ENCODE data around the gene ELAVL4. TPM values are rescaled to one million over a fixed set of nuclear protein-coding genes. Genes with fewer than 3 reads are reported as not detected.
A peak's percentile ranks its signal among the peaks of the same experiment; 100 is the strongest.

ELAVL4 gene
- total RNA-seq, 1 donor from 2014 or later, result 477 TPM

- peaks cover 2% of the 10 kb centered on the region for H3K27me3 Mint-ChIP-seq (ENCODE audit: unreplicated experiment)
- H3K36me3 Mint-ChIP-seq (ENCODE audit: unreplicated experiment), result no peaks in the 10 kb centered on the region
- peaks cover 5% of the 10 kb centered on the region for H3K9me3 Mint-ChIP-seq (ENCODE audit: unreplicated experiment)
- no peak overlapping the region for H3K4me3 Mint-ChIP-seq (ENCODE audit: unreplicated experiment)
- DNase-seq, result no peak
- H3K27ac Mint-ChIP-seq (ENCODE audit: unreplicated experiment), result no peak overlapping the region
- peaks cover 21% of the 10 kb centered on the region for H3K4me1 Mint-ChIP-seq (ENCODE audit: low read depth, unreplicated experiment)
- no peak for TF ChIP-seq CTCF (IDR thresholded peaks at IDR 0.05; ENCODE audit: partially characterized antibody, unreplicated experiment)
Observed at GRCh38 chr1:50148142-50148923, 39.6 kb downstream of the ELAVL4 start.

- no peak for TF ChIP-seq CTCF (IDR thresholded peaks at IDR 0.05; ENCODE audit: partially characterized antibody, unreplicated experiment)
- H3K36me3 Mint-ChIP-seq (ENCODE audit: unreplicated experiment), result peaks cover 6% of the 10 kb centered on the region
Observed at GRCh38 chr1:50152236-50152635, 43.5 kb downstream of the ELAVL4 start.

GRCh38 chr1:50155541-50155940 is 46.8 kb downstream of the ELAVL4 start:
- no peak for TF ChIP-seq CTCF (IDR thresholded peaks at IDR 0.05; ENCODE audit: partially characterized antibody, unreplicated experiment)
- DNase-seq, result no peak
- H3K4me1 Mint-ChIP-seq (ENCODE audit: low read depth, unreplicated experiment), result peaks cover 45% of the 10 kb centered on the region

More at GRCh38 chr1:50152236-50152635, 43.5 kb downstream of the ELAVL4 start:
- no peak overlapping the region for H3K4me3 Mint-ChIP-seq (ENCODE audit: unreplicated experiment)
- H3K4me1 Mint-ChIP-seq (ENCODE audit: low read depth, unreplicated experiment), result peaks cover 31% of the 10 kb centered on the region
- DNase-seq, result no peak
- H3K27ac Mint-ChIP-seq (ENCODE audit: unreplicated experiment), result no peak overlapping the region
- H3K27me3 Mint-ChIP-seq (ENCODE audit: unreplicated experiment), result peaks cover 7% of the 10 kb centered on the region
- H3K9me3 Mint-ChIP-seq (ENCODE audit: unreplicated experiment), result peaks cover 9% of the 10 kb centered on the region

GRCh38 chr1:50156241-50157010 is 47.7 kb downstream of the ELAVL4 start:
- peaks cover 48% of the 10 kb centered on the region for H3K4me1 Mint-ChIP-seq (ENCODE audit: low read depth, unreplicated experiment)
- peaks cover 6% of the 10 kb centered on the region for H3K36me3 Mint-ChIP-seq (ENCODE audit: unreplicated experiment)
- H3K27ac Mint-ChIP-seq (ENCODE audit: unreplicated experiment), result peak overlapping the region; percentile 33
- peaks cover 12% of the 10 kb centered on the region for H3K9me3 Mint-ChIP-seq (ENCODE audit: unreplicated experiment)
- no peak overlapping the region for H3K4me3 Mint-ChIP-seq (ENCODE audit: unreplicated experiment)
- TF ChIP-seq CTCF (IDR thresholded peaks at IDR 0.05; ENCODE audit: partially characterized antibody, unreplicated experiment), result no peak
- H3K27me3 Mint-ChIP-seq (ENCODE audit: unreplicated experiment), result peaks cover 7% of the 10 kb centered on the region
- DNase-seq, result no peak

More at GRCh38 chr1:50155541-50155940, 46.8 kb downstream of the ELAVL4 start:
- peaks cover 6% of the 10 kb centered on the region for H3K36me3 Mint-ChIP-seq (ENCODE audit: unreplicated experiment)
- no peak overlapping the region for H3K27ac Mint-ChIP-seq (ENCODE audit: unreplicated experiment)
- H3K9me3 Mint-ChIP-seq (ENCODE audit: unreplicated experiment), result peaks cover 8% of the 10 kb centered on the region
- no peak overlapping the region for H3K4me3 Mint-ChIP-seq (ENCODE audit: unreplicated experiment)
- peaks cover 7% of the 10 kb centered on the region for H3K27me3 Mint-ChIP-seq (ENCODE audit: unreplicated experiment)
